Measurements from ENCODE around the gene PTPN1.

The PTPN1 gene

GRCh38 chr20:50514750-50515149, 4.6 kb downstream of the PTPN1 start:
- DNase-seq = no peak

- DNase-seq = no peak
Observed at GRCh38 chr20:50515471-50516106, 5.4 kb downstream of the PTPN1 start.

GRCh38 chr20:50516180-50516934, 6.2 kb downstream of the PTPN1 start:
- DNase-seq = no peak

GRCh38 chr20:50516935-50517816, 7.0 kb downstream of the PTPN1 start:
- no peak for DNase-seq

GRCh38 chr20:50517817-50518154, 7.6 kb downstream of the PTPN1 start:
- DNase-seq = no peak

- no peak for DNase-seq
Observed at GRCh38 chr20:50518270-50518721, 8.1 kb downstream of the PTPN1 start.

GRCh38 chr20:50519036-50519762, 9.0 kb downstream of the PTPN1 start:
- DNase-seq = no peak

GRCh38 chr20:50520222-50520880, 10.2 kb downstream of the PTPN1 start:
- DNase-seq = no peak

- DNase-seq = no peak
Observed at GRCh38 chr20:50521221-50522052, 11.3 kb downstream of the PTPN1 start.

GRCh38 chr20:50522053-50522674, 12.0 kb downstream of the PTPN1 start:
- no peak for DNase-seq

- no peak for DNase-seq
Observed at GRCh38 chr20:50523552-50524167, 13.5 kb downstream of the PTPN1 start.

GRCh38 chr20:50525681-50526080, 15.5 kb downstream of the PTPN1 start:
- DNase-seq = no peak

GRCh38 chr20:50526403-50526989, 16.3 kb downstream of the PTPN1 start:
- DNase-seq = no peak

GRCh38 chr20:50527068-50527605, 17.0 kb downstream of the PTPN1 start:
- DNase-seq = no peak

- DNase-seq = no peak
Observed at GRCh38 chr20:50528129-50528528, 17.9 kb downstream of the PTPN1 start.

GRCh38 chr20:50528804-50529351, 18.7 kb downstream of the PTPN1 start:
- no peak for DNase-seq

GRCh38 chr20:50532221-50532620, 22.0 kb downstream of the PTPN1 start:
- no peak for DNase-seq

- DNase-seq = no peak
Observed at GRCh38 chr20:50533061-50533460, 22.9 kb downstream of the PTPN1 start.

GRCh38 chr20:50533464-50533863, 23.3 kb downstream of the PTPN1 start:
- DNase-seq = no peak

Data from NCI-H2029 treated with DMSO at 0.1 percent for 48 hours (cell line).